OCI-LY1 (cell line): ENCODE data around the gene LMF1.
"Not testable (repeated sequence)": the region's sequence is repeated elsewhere in the genome, so short reads cannot be mapped to it uniquely, and the experiment has no call there.

Experiments
- EZH2 ChIP-seq: fragments of 200-600 bp; sonication (generic), shearing (Covaris generic); IDR thresholded peaks from 2 replicates; pipeline ENCODE4 v1.8.0; 2017; ENCODE audit warnings: borderline replicate concordance, mixed run types, mild to moderate bottlenecking, antibody characterized with exemption, low read length, moderate library complexity, mixed read lengths
- TF ChIP-seq, protein P1 (sequence below): fragments of 200-600 bp; sonication (generic), shearing (Covaris generic); IDR thresholded peaks from 2 replicates; pipeline ENCODE4 v1.5.1; 2017; ENCODE audit warnings: mild to moderate bottlenecking, antibody characterized with exemption, low read length, moderate library complexity, mixed read lengths

DNA sequence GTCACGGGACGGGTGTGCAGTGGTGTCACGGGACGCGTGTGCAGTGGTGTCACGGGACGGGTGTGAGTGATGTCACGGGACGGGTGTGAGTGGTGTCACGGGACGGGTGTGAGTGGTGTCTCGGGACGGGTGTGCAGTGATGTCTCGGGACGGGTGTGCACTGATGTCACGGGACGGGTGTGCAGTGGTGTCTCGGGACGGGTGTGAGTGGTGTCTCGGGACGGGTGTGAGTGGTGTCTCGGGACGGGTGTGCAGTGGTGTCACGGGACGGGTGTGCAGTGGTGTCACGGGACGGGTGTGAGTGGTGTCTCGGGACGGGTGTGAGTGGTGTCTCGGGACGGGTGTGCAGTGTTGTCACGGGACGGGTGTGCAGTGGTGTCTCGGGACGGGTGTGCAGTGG is 111.8 kb downstream of the LMF1 start:
- TF ChIP-seq, protein P1, sequence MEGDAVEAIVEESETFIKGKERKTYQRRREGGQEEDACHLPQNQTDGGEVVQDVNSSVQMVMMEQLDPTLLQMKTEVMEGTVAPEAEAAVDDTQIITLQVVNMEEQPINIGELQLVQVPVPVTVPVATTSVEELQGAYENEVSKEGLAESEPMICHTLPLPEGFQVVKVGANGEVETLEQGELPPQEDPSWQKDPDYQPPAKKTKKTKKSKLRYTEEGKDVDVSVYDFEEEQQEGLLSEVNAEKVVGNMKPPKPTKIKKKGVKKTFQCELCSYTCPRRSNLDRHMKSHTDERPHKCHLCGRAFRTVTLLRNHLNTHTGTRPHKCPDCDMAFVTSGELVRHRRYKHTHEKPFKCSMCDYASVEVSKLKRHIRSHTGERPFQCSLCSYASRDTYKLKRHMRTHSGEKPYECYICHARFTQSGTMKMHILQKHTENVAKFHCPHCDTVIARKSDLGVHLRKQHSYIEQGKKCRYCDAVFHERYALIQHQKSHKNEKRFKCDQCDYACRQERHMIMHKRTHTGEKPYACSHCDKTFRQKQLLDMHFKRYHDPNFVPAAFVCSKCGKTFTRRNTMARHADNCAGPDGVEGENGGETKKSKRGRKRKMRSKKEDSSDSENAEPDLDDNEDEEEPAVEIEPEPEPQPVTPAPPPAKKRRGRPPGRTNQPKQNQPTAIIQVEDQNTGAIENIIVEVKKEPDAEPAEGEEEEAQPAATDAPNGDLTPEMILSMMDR: not testable (repeated sequence)
- not testable (repeated sequence) for TF ChIP-seq EZH2
